Trophoblast cell (in vitro differentiated cells and primary cell): ENCODE results near the gene LVRN.

ENCODE experiments used
- DNase-seq, 2 donors: peaks; one replicate each; pipeline ENCODE4 v3.0.0-alpha.2; 2016
- H2AFZ ChIP-seq: 2 replicates; pipeline ENCODE4 v1.6.1; 2013; ENCODE audit warnings: low read length, moderate library complexity, mild to moderate bottlenecking; ENCODE audit not compliant: insufficient read depth, poor library complexity
- H2AK5ac ChIP-seq: 2 replicates; pipeline ENCODE4 v1.6.1; 2013; ENCODE audit warnings: mild to moderate bottlenecking, low read length
- H2BK120ac ChIP-seq: 2 replicates; pipeline ENCODE4 v1.6.1; 2013; ENCODE audit warnings: low read length, mild to moderate bottlenecking, moderate library complexity; ENCODE audit not compliant: insufficient read depth, poor library complexity
- H2BK12ac ChIP-seq: 2 replicates; pipeline ENCODE4 v1.6.1; 2013; ENCODE audit warnings: mild to moderate bottlenecking, low read length, moderate library complexity
- H2BK5ac ChIP-seq: 2 replicates; pipeline ENCODE4 v1.6.1; 2013; ENCODE audit warnings: low read length, low read depth, moderate library complexity, mild to moderate bottlenecking; ENCODE audit not compliant: poor library complexity
- H3K14ac ChIP-seq: 2 replicates; pipeline ENCODE4 v1.6.1; 2013; ENCODE audit warnings: mild to moderate bottlenecking, low read length
- H3K18ac ChIP-seq: 2 replicates; pipeline ENCODE4 v1.6.1; 2013; ENCODE audit warnings: mild to moderate bottlenecking, low read length
- H3K23ac ChIP-seq: 2 replicates; pipeline ENCODE4 v1.6.1; 2013; ENCODE audit warnings: low read length
- H3K27ac ChIP-seq: 2 replicates; pipeline ENCODE4 v1.5.1; 2013; ENCODE audit warnings: low read depth, mild to moderate bottlenecking, inconsistent platforms, low read length, moderate library complexity
- H3K27me3 ChIP-seq: 2 replicates; pipeline ENCODE4 v1.6.1; 2013; ENCODE audit warnings: inconsistent platforms, mild to moderate bottlenecking, low read length, moderate library complexity; ENCODE audit not compliant: insufficient read depth
- H3K36me3 ChIP-seq, 2 experiments: 1 replicate in 1 of 2; 2 replicates in 1 of 2; pipeline ENCODE4 v1.6.1; 2013; ENCODE audit warnings: low read length in 2 of 2, mild to moderate bottlenecking in 2 of 2, moderate library complexity in 1 of 2; ENCODE audit not compliant: insufficient read depth in 2 of 2, control insufficient read depth in 1 of 2
- H3K4ac ChIP-seq: 2 replicates; pipeline ENCODE4 v1.6.1; 2013; ENCODE audit warnings: low read depth, mild to moderate bottlenecking, low read length, moderate library complexity
- H3K4me1 ChIP-seq, 2 experiments: 1 replicate in 1 of 2; 2 replicates in 1 of 2; pipeline ENCODE4 v1.6.1; 2013; ENCODE audit warnings: low read length in 2 of 2, mild to moderate bottlenecking in 2 of 2, moderate library complexity in 1 of 2; ENCODE audit not compliant: insufficient read depth in 2 of 2, control insufficient read depth in 1 of 2
- H3K4me2 ChIP-seq: 2 replicates; pipeline ENCODE4 v1.6.1; 2013; ENCODE audit warnings: inconsistent platforms, mild to moderate bottlenecking, low read length, moderate library complexity
- H3K4me3 ChIP-seq: 2 replicates; pipeline ENCODE4 v1.5.1; 2013; ENCODE audit warnings: mild to moderate bottlenecking, low read depth, low read length, inconsistent platforms
- H3K79me1 ChIP-seq: one replicate; pipeline ENCODE4 v1.6.1; 2013; ENCODE audit warnings: low read length
- H3K79me2 ChIP-seq: 2 replicates; pipeline ENCODE4 v1.6.1; 2013; ENCODE audit warnings: low read length, mild to moderate bottlenecking; ENCODE audit not compliant: control insufficient read depth, insufficient read depth, poor library complexity
- H3K9ac ChIP-seq: 2 replicates; pipeline ENCODE4 v1.6.1; 2013; ENCODE audit warnings: mild to moderate bottlenecking, low read length
- H3K9me3 ChIP-seq: 2 replicates; pipeline ENCODE4 v1.6.1; 2013; ENCODE audit warnings: low read depth, mild to moderate bottlenecking, control low read depth, inconsistent platforms, low read length; ENCODE audit not compliant: insufficient read depth
- H4K12ac ChIP-seq: 2 replicates; pipeline ENCODE4 v1.6.1; 2013; ENCODE audit warnings: low read depth, mild to moderate bottlenecking, low read length, moderate library complexity
- H4K8ac ChIP-seq: 2 replicates; pipeline ENCODE4 v1.6.1; 2013; ENCODE audit warnings: low read depth, mild to moderate bottlenecking, low read length, moderate library complexity
- H4K91ac ChIP-seq: one replicate; pipeline ENCODE4 v1.6.1; 2013; ENCODE audit warnings: low read depth, mild to moderate bottlenecking, low read length, moderate library complexity
- WGBS: extraction: QIAGEN DNeasy Blood & Tissue Kit; methylation state at CpG from one replicate; pipeline ENCODE4 v1.1.7; 2013; ENCODE audit warnings: missing lambda C conversion rate; ENCODE audit not compliant: insufficient read length, insufficient coverage; ENCODE audit errors: extremely low coverage; 5-methylcytosine and 5-hydroxymethylcytosine counted together

The LVRN gene

DNA sequence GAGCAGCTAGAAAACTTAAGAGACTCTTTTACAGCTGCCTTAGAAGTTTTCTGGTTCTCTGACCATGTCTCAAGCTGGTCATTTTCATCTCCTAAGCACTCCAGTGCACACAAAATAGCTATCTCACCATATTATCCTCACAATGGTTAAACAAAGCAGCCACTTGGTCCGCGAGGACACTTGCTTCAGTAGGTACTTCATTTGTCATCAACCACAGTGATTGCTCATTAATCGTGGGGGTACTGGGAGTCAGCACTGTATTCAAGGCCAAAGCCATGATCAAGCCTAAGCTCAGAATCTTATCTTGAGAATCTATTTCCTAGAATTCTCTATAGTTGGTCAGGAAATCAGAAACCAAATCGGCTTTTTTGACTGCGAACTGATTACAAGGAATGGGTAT, 72.8 kb downstream of the LVRN start:
- H3K4me1 ChIP-seq, result no peaks in the 10 kb centered on the region
- H3K9ac ChIP-seq, result no peak overlapping the region
- H3K27me3 ChIP-seq, result no peaks in the 10 kb centered on the region
- H3K4me3 ChIP-seq, result no peak overlapping the region
- no peak overlapping the region for H4K8ac ChIP-seq
- no peaks in the 10 kb centered on the region for H3K79me1 ChIP-seq
- whole genome bisulfite sequencing, result no CpG with 5 or more reads among the region's 5 CpGs
- H3K36me3 ChIP-seq, result no peaks in the 10 kb centered on the region
- H3K18ac ChIP-seq, result no peak overlapping the region
- H3K79me2 ChIP-seq, result no peaks in the 10 kb centered on the region
- H3K23ac ChIP-seq, result no peak overlapping the region
- H2BK5ac ChIP-seq, result no peak overlapping the region
- DNase-seq, result no peak
- no peak overlapping the region for H3K4ac ChIP-seq
- H2AFZ ChIP-seq, result no peak overlapping the region
- H2AK5ac ChIP-seq, result no peak overlapping the region
- no peak overlapping the region for H2BK120ac ChIP-seq
- no peak overlapping the region for H4K91ac ChIP-seq
- no peak overlapping the region for H3K27ac ChIP-seq
- H3K14ac ChIP-seq, result no peak overlapping the region
- no peak overlapping the region for H3K4me2 ChIP-seq
- H2BK12ac ChIP-seq, result no peak overlapping the region
- H3K9me3 ChIP-seq, result no peaks in the 10 kb centered on the region
- H4K12ac ChIP-seq, result no peak overlapping the region

DNA sequence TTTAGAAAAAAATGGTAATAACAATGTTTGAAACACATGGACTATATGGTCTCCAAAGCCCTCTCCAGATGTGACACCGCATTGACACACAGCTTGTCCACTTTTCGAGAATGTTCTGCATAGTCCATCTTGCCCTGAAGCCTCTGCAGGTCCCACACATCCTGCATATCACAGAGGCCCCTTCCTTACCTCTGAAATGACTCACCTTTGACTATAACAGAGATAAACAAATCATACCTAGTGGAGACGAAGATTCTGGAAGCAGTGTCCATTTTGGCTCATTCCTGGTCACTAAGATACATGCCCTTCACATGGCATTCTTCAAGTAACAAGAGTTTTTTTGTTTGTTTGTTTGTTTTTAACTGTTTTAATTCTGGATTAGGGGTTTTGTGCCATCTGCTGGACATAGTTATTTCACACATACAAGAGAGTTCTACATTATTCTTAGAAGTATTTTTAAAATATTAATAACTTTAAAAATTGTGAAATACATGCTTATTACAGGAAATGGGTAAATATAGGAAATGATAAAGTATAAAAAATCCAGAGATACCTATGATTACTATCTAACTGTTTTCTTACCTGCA, 75.1 kb downstream of the LVRN start:
- H2BK12ac ChIP-seq, result no peak overlapping the region
- H3K9ac ChIP-seq, result no peak overlapping the region
- H2BK5ac ChIP-seq, result no peak overlapping the region
- H3K18ac ChIP-seq, result no peak overlapping the region
- no peak overlapping the region for H4K8ac ChIP-seq
- no peaks in the 10 kb centered on the region for H3K79me2 ChIP-seq
- no peak overlapping the region for H3K27ac ChIP-seq
- no peak overlapping the region for H3K14ac ChIP-seq
- no peak overlapping the region for H4K12ac ChIP-seq
- no peak overlapping the region for H3K4ac ChIP-seq
- no peak overlapping the region for H2AK5ac ChIP-seq
- no peak overlapping the region for H4K91ac ChIP-seq
- peak in 1 of 2 donors; percentile 46 for DNase-seq
- no peaks in the 10 kb centered on the region for H3K4me1 ChIP-seq
- H3K27me3 ChIP-seq, result no peaks in the 10 kb centered on the region
- no peak overlapping the region for H2AFZ ChIP-seq
- H3K36me3 ChIP-seq, result no peaks in the 10 kb centered on the region
- H3K9me3 ChIP-seq, result no peaks in the 10 kb centered on the region
- H3K4me2 ChIP-seq, result no peak overlapping the region
- H3K23ac ChIP-seq, result no peak overlapping the region
- H2BK120ac ChIP-seq, result no peak overlapping the region
- no peaks in the 10 kb centered on the region for H3K79me1 ChIP-seq
- no CpG with 5 or more reads among the region's 3 CpGs for WGBS
- no peak overlapping the region for H3K4me3 ChIP-seq

DNA sequence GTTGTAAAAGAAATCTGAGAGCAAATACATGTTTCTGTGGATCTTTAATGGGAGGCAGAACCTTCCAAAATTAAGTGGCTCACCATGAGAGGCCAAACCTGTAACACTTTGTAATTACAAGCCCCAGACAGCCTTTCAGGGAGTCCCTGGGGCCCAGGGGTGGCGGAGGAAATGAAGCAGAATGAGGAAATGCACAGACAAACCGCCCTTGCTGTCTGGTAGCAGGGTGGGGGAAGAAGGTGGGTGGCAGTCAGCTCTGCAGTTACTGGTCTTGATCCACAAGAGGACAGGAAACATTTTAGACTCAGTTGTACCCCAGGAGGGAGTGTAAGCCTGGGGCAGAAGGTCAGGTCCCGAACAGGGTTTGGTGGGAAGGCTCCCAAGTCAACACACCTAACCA, 76.5 kb downstream of the LVRN start:
- no peak overlapping the region for H3K18ac ChIP-seq
- no peak overlapping the region for H3K4ac ChIP-seq
- no peak overlapping the region for H2AFZ ChIP-seq
- H3K79me2 ChIP-seq, result no peaks in the 10 kb centered on the region
- H4K12ac ChIP-seq, result no peak overlapping the region
- no peak for DNase-seq
- H3K4me3 ChIP-seq, result no peak overlapping the region
- no peak overlapping the region for H4K91ac ChIP-seq
- no peak overlapping the region for H3K4me2 ChIP-seq
- H3K4me1 ChIP-seq, result no peaks in the 10 kb centered on the region
- no peak overlapping the region for H3K9ac ChIP-seq
- no CpG with 5 or more reads among the region's 3 CpGs for WGBS
- no peak overlapping the region for H3K23ac ChIP-seq
- H3K79me1 ChIP-seq, result no peaks in the 10 kb centered on the region
- no peaks in the 10 kb centered on the region for H3K9me3 ChIP-seq
- no peak overlapping the region for H2BK120ac ChIP-seq
- no peak overlapping the region for H3K14ac ChIP-seq
- no peak overlapping the region for H3K27ac ChIP-seq
- H4K8ac ChIP-seq, result no peak overlapping the region
- no peaks in the 10 kb centered on the region for H3K36me3 ChIP-seq
- H2BK5ac ChIP-seq, result no peak overlapping the region
- no peak overlapping the region for H2AK5ac ChIP-seq
- no peak overlapping the region for H2BK12ac ChIP-seq
- H3K27me3 ChIP-seq, result no peaks in the 10 kb centered on the region

DNA sequence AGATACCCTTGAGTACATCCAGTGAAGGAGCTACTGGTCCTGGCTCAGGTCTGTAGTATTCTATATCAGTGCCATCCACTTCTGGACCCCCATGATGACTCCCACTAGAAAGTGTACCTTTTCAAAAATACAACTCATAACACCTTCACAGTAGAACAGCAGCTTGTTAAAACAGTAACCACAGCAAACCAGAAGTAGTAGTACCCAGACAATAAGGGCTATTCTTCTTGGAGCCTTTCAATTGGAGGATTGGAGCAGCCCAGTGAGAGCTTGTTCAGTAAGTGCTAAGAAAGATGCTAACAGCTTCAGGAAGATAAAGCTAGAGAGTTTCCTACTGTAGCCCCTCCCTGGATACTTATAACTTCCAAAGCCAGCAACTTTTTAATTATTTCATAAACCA, 80.1 kb downstream of the LVRN start:
- Histone ChIP-seq H3K23ac (no peak overlapping the region), H3K36me3 (no peaks in the 10 kb centered on the region), H3K27ac (no peak overlapping the region), H2BK5ac (no peak overlapping the region), H4K12ac (no peak overlapping the region), H3K27me3 (no peaks in the 10 kb centered on the region), H3K9me3 (no peaks in the 10 kb centered on the region), H3K4ac (no peak overlapping the region), H2BK12ac (no peak overlapping the region), H4K8ac (no peak overlapping the region), H3K4me3 (no peak overlapping the region), H3K18ac (no peak overlapping the region), H3K4me1 (no peaks in the 10 kb centered on the region), H3K79me1 (no peaks in the 10 kb centered on the region), H3K14ac (no peak overlapping the region), H2AK5ac (no peak overlapping the region), H3K4me2 (no peak overlapping the region), H3K9ac (no peak overlapping the region), H2AFZ (no peak overlapping the region), H3K79me2 (no peaks in the 10 kb centered on the region), H4K91ac (no peak overlapping the region), H2BK120ac (no peak overlapping the region)
- no peak for DNase-seq
